ENCODE data around the gene P2RX5. TPM values are rescaled to one million over a fixed set of nuclear protein-coding genes. Genes with fewer than 3 reads are reported as not detected.

The P2RX5 gene
- total RNA-seq, 1 donor from 2014 or later = 349 TPM

DNA sequence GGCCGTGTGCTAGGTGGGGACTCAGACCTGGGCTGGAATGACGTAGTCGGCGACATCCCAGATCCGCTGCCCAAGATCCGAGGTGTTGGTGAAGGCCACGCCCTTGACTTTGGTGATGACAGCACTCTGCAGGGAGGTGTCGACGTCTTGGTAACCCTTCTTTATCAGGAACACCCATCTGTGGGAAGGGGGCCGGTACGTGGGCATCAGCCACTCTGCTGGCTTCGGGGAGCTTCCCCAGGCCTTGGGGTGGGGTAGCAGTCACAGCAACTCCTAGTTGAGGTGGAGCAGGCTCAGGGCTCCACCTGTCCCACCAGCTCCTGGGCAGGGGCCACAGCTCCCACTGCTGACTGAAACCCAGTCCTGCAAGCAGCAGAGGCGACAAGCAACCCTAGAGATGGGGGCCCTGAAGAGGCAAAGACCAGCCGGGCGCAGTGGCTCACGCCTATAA, 4.3 kb downstream of the P2RX5 start:
- H3K27me3 Mint-ChIP-seq = no peaks in the 10 kb centered on the region
- H3K4me1 Mint-ChIP-seq = peaks cover 68% of the 10 kb centered on the region
- no peaks in the 10 kb centered on the region for H3K9me3 Mint-ChIP-seq
- POLR2A ChIA-PET = interaction anchor here (0.7 to 3.2 kb wide), 10 partner anchors 9 to 104 kb away, joined by 3 to 23 read pairs (median 7); no protein-coding TSS in a partner anchor
- peak overlapping the region; percentile 70 for H3K4me3 Mint-ChIP-seq
- CTCF ChIA-PET = interaction anchor here (0.6 to 2.0 kb wide), 9 partner anchors 8 to 89 kb away, joined by 3 to 6 read pairs (median 3); partner anchors contain the start of gene HASPIN
- intact Hi-C loops (cut with micrococcal nuclease) = loop anchor here (5.0 kb wide), 1 partner anchor 54 kb away; the partner anchor contains the start of genes CTNS and SHPK
- TF ChIP-seq, protein P1, sequence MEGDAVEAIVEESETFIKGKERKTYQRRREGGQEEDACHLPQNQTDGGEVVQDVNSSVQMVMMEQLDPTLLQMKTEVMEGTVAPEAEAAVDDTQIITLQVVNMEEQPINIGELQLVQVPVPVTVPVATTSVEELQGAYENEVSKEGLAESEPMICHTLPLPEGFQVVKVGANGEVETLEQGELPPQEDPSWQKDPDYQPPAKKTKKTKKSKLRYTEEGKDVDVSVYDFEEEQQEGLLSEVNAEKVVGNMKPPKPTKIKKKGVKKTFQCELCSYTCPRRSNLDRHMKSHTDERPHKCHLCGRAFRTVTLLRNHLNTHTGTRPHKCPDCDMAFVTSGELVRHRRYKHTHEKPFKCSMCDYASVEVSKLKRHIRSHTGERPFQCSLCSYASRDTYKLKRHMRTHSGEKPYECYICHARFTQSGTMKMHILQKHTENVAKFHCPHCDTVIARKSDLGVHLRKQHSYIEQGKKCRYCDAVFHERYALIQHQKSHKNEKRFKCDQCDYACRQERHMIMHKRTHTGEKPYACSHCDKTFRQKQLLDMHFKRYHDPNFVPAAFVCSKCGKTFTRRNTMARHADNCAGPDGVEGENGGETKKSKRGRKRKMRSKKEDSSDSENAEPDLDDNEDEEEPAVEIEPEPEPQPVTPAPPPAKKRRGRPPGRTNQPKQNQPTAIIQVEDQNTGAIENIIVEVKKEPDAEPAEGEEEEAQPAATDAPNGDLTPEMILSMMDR (IDR thresholded peaks at IDR 0.05) = no peak
- peak overlapping the region; percentile 76 for H3K27ac Mint-ChIP-seq
- peaks cover 52% of the 10 kb centered on the region for H3K36me3 Mint-ChIP-seq (ENCODE audit: low read depth)
- DNase-seq (no peak), ATAC-seq (ENCODE audit: low read depth) (no peak)

DNA sequence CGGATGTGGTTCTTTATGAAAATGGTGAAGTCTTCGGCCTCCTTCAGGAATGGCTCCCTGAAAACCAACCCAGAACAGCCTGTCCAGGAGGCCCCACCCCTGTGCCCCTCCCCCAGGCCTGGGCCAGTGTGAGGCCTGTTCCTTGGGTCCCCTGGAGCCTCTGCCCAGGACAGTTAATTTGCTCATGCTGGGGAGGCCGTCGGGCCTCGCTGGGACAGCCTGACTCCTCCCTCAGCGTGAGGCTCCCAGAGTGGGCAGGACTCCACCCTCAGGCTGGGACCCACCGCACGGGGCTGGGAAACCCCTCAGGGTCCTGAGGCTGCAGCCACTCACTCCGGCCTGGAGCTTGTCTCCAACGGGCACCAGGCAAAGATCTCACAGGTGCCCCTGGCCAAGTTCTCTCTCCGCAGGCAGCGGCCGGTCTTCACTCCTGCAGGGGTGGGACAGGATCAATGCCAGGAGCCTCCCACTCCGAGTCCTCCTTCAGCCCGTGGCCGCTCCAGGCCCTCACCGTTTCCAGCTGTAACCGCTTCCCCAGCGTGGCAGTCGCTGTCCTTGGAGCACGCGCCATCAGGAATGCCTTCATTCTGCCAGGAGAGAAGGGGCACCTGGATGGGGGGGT, 5.8 kb downstream of the P2RX5 start:
- no peak for DNase-seq

DNA sequence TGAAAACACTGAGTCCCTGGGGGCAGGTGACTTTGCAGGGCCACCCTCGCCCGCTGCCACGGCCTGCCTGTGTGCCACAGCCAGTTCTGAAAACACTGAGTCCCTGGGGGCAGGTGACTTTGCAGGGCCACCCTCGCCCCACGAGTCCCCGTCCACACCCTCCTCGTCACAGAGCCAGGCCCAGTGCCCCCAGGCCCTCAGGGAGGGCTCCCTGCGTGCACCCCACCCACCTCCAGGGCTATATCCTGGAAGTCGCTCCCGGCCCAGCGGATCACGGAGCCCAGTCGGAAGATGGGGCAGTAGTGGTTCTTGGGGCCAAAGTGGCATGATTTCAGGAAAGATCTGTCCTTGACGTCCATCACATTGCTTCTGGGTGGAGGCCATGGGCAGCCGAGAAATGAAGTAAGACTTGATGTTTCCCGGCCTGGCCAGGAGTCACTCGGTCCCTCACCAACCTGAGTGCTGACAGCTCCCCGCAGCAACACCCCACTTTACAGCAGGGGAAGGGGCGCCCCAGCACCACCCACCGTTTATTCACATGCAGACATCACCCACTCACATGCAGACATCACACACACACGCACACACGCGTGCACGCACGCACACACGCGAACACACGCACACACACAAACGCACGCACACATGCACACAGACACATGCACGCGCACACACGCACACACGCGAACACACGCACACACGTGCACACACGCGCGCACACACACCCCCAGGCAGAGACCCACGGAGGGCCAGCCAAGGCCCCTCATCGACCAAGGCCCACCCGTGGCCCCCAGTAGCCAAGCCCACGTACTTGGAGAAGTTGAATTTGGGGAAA, 6.5 kb downstream of the P2RX5 start:
- TF ChIP-seq, protein P1 (IDR thresholded peaks at IDR 0.05) = no peak
- peaks cover 68% of the 10 kb centered on the region for H3K4me1 Mint-ChIP-seq
- H3K27ac Mint-ChIP-seq = peak overlapping the region; percentile 85
- H3K36me3 Mint-ChIP-seq (ENCODE audit: low read depth) = peaks cover 48% of the 10 kb centered on the region
- ChIA-PET CTCF (interaction anchor here (1.5 kb wide), 1 partner anchor 21 kb away, joined by 4 read pairs; no protein-coding TSS in a partner anchor), POLR2A (interaction anchor here (2.0 to 2.4 kb wide), 2 partner anchors 11 to 22 kb away, joined by 7 to 19 read pairs; no protein-coding TSS in a partner anchor)
- H3K27me3 Mint-ChIP-seq = no peaks in the 10 kb centered on the region
- H3K4me3 Mint-ChIP-seq = peak overlapping the region; percentile 70
- ATAC-seq (ENCODE audit: low read depth) (no peak), DNase-seq (peak; percentile 54)
- intact Hi-C loops (cut with micrococcal nuclease) = loop anchor here (5.0 kb wide), 1 partner anchor 52 kb away; the partner anchor contains the start of genes CTNS and SHPK
- no peaks in the 10 kb centered on the region for H3K9me3 Mint-ChIP-seq

More for the DNA sequence above, 5.8 kb downstream of the P2RX5 start:
- Mint-ChIP-seq H3K9me3 (no peaks in the 10 kb centered on the region), H3K4me1 (peaks cover 63% of the 10 kb centered on the region), H3K4me3 (peak overlapping the region; percentile 70), H3K27me3 (no peaks in the 10 kb centered on the region), H3K36me3 (ENCODE audit: low read depth) (peaks cover 47% of the 10 kb centered on the region), H3K27ac (peak overlapping the region; percentile 76)
- TF ChIP-seq, protein P1 (IDR thresholded peaks at IDR 0.05) = no peak
- no peak for ATAC-seq (ENCODE audit: low read depth)
- intact Hi-C loops (cut with micrococcal nuclease) = loop anchor here (5.0 kb wide), 1 partner anchor 53 kb away; the partner anchor contains the start of genes CTNS and SHPK
- POLR2A ChIA-PET = interaction anchor here (1.0 to 2.4 kb wide), 4 partner anchors 12 to 33 kb away, joined by 4 to 19 read pairs (median 10); no protein-coding TSS in a partner anchor
- CTCF ChIA-PET = interaction anchor here (1.0 to 2.0 kb wide), 2 partner anchors 13 to 26 kb away, joined by 3 to 6 read pairs; no protein-coding TSS in a partner anchor

DNA sequence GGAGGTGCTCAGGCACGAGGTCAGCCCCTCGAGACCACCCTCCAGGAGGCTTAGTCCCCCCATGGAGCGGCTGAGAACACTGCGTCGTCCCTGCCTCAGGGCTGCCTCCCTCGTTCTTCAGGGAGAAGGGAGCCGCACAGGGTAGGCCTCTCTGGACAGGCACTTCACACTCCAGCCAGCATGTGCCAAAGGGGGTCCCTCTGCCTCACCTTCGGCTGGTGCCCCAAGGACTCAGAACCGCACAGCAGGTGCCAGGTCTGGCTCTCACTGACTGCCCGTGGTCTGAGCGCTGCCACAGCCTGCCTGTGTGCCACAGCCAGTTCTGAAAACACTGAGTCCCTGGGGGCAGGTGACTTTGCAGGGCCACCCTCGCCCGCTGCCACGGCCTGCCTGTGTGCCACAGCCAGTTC, 7.1 kb downstream of the P2RX5 start:
- intact Hi-C loops (cut with micrococcal nuclease) = loop anchor here (1.0 kb wide), 1 partner anchor 22 kb away; no protein-coding TSS in a partner anchor
- DNase-seq = peak; percentile 59
- Mint-ChIP-seq H3K4me1 (peaks cover 69% of the 10 kb centered on the region), H3K9me3 (no peaks in the 10 kb centered on the region), H3K27ac (peak overlapping the region; percentile 82), H3K4me3 (peak overlapping the region; percentile 71), H3K27me3 (no peaks in the 10 kb centered on the region), H3K36me3 (ENCODE audit: low read depth) (peaks cover 49% of the 10 kb centered on the region)
- TF ChIP-seq, protein P1 (IDR thresholded peaks at IDR 0.05) = no peak
- POLR2A ChIA-PET = interaction anchor here (0.6 to 2.0 kb wide), 9 partner anchors 10 to 46 kb away, joined by 3 to 15 read pairs (median 5); partner anchors contain the start of gene HASPIN
- ATAC-seq (ENCODE audit: low read depth) = peak; percentile 55
- CTCF ChIA-PET = interaction anchor here (1.5 kb wide), 1 partner anchor 22 kb away, joined by 4 read pairs; no protein-coding TSS in a partner anchor
